Measurements from ENCODE around the gene HOXC5.

HOXC5 gene

DNA sequence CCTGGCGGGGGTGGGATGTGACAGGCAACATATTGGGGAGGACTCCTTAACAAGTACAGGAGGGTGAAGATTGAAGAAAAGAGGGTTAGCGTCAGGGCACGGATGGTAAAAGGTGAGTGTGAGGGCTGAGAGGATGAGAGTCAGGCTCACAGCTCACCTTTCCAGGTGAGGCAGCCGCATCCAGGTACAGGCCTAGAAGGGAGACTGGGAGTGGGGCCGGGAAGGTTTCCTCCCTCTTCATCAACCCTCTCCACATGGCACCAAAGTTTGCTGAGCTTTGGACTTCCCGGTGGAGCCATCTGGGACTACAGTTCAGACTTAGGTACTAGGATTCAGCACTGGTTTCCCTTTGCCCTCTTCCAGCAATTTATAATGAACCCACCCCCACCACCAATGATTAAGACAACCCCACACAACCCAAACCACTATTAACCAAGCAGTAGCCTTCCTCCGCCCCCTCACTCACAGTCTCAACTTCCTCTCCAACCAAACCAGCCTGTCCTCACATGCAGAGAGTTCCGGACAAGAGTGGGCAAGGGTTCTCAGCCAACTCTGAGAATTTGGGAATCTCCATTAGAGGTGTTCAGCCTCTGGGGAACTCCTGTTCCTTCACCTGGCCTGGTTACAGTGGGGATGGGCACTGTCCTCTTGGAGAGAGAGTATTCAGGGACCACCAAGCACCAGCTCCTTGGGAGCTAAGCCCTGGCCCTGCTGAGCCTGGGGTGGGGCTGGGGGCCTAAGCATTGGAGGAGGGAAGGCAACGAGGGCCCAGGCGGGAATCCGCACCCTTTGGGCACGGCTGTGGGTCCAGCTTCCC is 18.4 kb downstream of the HOXC5 start:
- no peak for DNase-seq
- intact Hi-C loops (cut with DNase I), result no loop called here

DNA sequence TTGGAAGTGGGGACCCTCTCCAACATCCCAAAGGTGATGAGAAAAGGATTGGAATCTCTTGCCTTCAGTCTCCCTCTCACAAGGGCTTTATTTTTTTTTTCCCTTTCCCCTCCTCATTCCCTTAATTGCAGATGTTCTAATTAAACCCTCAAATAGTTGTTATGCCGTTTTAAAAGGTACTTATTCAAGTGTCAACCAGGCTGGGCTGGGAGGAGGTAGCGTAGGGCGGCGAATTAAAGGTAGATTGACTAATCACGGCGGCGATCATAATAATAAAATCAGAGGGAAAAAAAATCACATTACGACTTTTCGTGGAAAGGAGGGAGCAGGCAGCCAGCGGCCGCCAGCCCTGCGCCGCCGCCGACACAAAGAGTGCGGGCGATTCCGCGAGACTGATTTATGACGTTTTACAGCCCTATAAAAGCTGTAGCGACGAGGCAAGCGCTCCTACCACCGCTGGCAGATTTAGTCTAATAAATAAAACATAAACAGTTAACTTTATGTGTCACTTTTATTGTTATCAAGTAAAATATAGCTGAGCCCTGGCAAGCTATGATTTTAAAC is 19.1 kb downstream of the HOXC5 start:
- intact Hi-C loops (cut with DNase I), result no loop called here
- DNase-seq, result no peak

- intact Hi-C loops (cut with DNase I), result no loop called here
- no peak for DNase-seq
These were observed 19.7 kb downstream of the HOXC5 start for GRCh38 chr12:54052438-54053002.

DNA sequence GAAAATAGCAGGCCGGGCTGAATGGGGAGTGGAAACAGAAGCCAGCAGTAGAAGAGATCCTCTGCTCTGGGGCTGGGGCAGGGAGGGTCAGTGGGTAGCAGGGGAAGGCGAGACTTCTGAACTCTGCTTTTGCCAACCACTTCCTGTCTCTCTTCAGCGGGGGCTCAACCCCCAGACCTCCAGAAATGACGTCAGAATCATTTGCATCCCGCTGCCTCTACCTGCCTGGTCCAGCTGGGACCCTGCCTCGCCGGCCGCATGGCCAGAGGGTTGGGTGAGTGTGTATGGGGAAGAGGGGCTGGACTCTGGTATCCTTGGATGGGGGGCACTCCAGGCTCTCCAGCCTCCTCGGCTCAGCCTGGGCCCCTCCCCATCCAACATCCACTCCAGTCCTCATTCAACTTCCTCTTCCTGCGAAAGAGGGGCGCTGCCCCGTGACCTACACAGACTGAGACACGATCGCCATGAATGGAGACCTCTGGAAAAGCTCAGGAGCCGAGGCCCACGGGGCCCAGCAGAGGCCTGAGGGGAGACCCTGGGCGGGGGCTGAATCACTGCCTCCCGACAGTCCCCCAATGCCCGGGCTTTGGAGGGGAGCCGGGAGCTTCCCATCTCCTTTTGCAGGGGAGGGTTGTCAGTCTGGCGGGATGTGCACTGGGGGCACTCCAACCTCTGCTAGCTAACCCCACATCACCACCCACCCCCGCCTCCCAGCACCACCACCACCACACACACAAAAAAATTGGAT is 20.3 kb downstream of the HOXC5 start:
- intact Hi-C loops (cut with DNase I), result no loop called here
- DNase-seq, result peak in 4 of 42 donors; percentile 8 to 59 (median 22)

DNA sequence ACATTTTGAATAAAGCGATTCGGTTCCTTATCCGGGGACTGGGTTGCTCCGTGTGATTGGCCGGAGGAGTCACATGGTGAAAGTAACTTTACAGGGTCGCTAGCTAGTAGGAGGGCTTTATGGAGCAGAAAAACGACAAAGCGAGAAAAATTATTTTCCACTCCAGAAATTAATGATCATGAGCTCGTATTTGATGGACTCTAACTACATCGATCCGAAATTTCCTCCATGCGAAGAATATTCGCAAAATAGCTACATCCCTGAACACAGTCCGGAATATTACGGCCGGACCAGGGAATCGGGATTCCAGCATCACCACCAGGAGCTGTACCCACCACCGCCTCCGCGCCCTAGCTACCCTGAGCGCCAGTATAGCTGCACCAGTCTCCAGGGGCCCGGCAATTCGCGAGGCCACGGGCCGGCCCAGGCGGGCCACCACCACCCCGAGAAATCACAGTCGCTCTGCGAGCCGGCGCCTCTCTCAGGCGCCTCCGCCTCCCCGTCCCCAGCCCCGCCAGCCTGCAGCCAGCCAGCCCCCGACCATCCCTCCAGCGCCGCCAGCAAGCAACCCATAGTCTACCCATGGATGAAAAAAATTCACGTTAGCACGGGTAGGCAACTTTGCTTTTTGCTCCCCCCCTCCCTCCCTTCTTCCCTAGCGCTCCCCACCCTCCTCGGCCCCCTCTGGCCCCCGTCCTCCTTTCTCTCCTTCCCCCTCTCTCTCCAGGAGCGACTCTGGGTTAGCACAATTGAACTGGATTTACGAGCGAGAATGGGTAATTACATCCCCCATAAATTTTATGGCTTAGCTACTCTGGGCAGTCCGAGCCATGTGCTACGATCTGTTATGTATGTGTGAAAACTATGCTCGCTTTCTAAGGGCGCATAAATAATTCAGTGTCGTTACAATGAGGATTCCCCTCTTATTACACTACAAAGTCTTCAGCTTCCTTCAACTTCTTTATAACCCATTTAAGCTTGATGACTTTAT is 21.2 kb downstream of the HOXC5 start, which contains the start of gene HOXC4:
Gene HOXC4, plus strand, starts transcription at position 85 of the 991 bp plus-strand sequence. Its CDS starts 88 bp downstream, at position 173.
- DNase-seq, result peak in 8 of 42 donors; percentile 11 to 58 (median 30)

DNA sequence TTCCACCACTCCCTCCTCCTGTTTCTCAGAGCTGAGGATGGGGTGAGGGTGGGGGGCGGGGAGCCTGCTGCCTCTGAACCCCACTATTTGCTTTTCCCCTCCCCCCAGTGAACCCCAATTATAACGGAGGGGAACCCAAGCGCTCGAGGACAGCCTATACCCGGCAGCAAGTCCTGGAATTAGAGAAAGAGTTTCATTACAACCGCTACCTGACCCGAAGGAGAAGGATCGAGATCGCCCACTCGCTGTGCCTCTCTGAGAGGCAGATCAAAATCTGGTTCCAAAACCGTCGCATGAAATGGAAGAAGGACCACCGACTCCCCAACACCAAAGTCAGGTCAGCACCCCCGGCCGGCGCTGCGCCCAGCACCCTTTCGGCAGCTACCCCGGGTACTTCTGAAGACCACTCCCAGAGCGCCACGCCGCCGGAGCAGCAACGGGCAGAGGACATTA is 21.9 kb downstream of the HOXC5 start:
- intact Hi-C loops (cut with DNase I), result no loop called here
- DNase-seq, result no peak

More for the DNA sequence above, 21.2 kb downstream of the HOXC5 start, which contains the start of gene HOXC4:
- intact Hi-C loops (cut with DNase I), result no loop called here

- intact Hi-C loops (cut with DNase I), result no loop called here
- DNase-seq, result no peak
These were observed 22.7 kb downstream of the HOXC5 start for GRCh38 chr12:54055552-54055951.

GRCh38 chr12:54056110-54056509 is 23.3 kb downstream of the HOXC5 start:
- intact Hi-C loops (cut with DNase I), result no loop called here
- no peak for DNase-seq

DNA sequence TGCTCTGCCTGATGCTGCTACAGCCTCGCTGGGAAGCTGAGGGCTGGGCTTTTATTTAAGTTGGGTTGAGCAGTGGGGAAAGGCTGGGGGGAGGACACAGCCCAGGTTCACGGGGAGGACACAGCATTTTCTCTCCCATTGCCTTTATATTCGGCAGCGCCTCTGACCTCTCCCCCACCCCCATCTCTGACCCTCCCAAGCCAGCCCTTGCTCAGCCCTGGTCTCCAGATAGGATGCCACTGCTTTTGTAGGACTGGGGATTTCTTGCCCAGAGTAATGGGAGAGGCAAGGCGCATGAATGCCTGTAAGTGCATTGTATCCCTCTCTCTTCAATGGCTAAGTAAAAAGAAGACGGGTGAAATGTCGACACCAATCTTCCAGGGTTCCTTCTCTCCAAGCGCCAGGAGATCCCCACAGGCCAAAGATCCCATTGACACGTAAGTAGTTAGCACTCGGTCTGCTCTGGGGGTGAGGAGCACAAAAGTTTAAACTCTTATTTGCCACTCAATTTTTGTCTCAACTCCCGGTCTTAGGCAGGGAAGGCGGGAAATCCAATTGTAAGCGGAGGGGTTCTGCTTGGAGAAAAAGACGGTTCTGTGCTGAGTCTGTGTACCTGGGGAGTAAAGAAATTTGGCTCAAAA is 25.4 kb downstream of the HOXC5 start:
- DNase-seq, result no peak
- intact Hi-C loops (cut with DNase I), result no loop called here

- intact Hi-C loops (cut with DNase I), result no loop called here
- no peak for DNase-seq
These were observed 26.8 kb downstream of the HOXC5 start for GRCh38 chr12:54059668-54060067.

DNA sequence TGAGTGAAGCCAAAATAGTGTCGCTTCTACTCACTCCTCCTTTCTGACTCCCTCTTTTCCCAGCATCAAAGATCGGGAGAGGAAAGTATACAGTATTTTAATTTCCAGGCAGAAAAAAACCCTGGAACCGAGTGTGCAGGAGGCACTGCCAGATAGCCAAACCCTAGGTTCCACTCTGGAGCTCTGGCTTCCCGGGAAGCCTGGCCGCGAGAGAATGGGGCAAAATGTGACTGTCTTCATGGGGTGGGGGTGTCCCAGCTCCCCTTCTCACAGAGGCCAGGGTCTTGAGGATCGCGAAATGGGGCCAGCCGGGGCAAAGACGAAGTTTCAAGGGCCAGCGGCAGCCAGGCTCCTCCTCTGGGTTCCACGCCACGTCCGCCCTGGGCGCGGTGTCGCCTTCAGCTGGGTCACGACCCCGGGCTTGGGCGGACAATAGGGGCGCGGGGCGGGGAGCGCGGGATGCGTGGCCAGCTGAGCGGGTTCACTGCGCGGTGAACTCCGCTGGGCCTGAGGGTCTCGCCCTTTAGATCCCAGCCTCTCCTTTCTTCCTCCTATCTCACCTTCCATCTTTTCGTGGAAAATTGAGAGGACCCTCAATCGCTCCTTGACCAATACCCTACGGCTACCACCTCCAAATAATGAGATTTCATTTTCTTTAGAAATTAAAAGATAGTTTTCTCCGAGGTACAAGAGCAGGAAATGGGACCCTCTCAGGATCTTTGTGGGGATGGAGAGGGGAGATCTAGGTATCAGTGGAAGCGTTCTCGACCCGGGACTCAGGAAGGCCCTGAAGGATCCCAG is 27.5 kb downstream of the HOXC5 start:
- intact Hi-C loops (cut with DNase I), result no loop called here
- DNase-seq, result no peak

DNA sequence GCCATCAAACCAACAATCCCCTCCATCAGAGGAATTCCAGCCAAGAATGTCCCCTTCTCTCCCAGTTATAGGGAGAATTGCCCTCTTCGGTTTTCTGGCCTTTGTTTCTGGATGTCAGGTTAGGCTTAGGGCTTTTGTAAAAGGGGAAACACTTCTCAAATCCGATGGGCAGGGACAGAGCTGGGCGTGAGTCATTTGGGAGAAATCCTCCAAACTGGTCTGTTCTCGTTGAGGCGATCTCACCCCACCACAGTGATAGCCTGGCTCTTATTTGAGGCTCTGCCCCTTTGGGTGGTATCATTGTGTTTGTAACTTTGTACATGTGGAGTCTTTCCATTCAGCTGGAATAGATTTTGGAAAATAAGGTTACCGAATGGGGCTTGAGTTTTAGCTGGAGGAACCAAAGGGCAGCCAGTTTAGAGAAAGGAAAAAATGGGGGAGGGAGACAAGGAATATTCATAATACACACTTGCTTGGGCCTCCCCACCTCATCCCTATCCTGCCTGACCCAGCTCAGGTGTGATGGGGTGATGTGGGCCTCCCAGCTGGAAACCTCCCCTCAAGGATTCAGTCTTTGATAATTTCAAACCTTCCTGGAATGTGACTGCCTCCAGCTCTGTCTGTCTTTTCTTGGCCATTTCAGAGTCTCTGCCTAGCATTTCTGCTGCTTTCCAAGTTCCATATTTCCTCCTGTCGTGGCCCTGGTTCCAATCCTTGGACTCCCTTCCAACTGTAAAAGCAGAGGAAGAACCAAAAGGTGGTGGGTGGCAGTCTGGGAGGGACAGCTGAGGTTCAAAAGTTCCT is 28.3 kb downstream of the HOXC5 start:
- no peak for DNase-seq
- intact Hi-C loops (cut with DNase I), result no loop called here

GRCh38 chr12:54065677-54066076 is 32.8 kb downstream of the HOXC5 start:
- intact Hi-C loops (cut with DNase I), result no loop called here
- no peak for DNase-seq

DNA sequence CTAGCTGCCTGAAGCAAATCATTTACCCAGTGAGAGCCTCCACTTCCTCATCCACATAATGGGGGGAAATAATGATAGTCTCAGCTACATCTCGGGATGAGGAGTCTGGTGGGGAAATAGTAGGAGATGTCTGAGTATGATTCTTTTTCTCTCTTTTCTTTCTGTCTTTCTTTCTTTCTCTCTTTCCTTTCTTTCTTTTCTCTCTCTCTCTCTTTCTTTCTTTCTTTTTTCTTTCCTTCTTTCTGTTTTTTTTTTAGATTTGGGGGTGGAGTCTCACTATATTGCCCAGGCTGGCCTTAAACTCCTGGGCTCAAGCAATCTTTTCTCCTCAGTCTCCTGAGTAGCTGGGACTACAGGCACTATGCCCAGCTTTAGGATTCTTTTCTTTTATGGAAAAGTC is 33.6 kb downstream of the HOXC5 start:
- intact Hi-C loops (cut with DNase I), result no loop called here
- DNase-seq, result no peak

GRCh38 chr12:54068418-54069070 is 35.7 kb downstream of the HOXC5 start:
- intact Hi-C loops (cut with DNase I), result no loop called here
- no peak for DNase-seq

DNA sequence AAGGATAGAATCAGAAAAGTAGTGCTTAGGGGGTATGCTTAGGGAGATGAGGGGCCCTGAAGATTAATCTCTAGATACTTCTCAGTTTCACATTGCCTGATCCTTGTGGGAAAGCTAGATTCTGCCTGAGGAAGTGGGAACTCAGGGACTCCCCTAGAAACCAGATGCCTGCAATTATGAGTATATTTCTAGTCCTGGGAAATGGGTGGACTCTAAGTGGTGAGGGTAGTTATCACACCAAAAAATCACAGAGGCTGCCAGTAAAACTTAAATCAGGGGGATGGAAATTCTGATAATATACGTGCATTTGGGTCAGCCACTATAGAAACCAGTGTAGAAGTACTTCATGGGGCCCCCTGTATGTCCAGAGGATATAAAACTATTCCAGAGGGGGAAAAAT is 39.1 kb downstream of the HOXC5 start:
- intact Hi-C loops (cut with DNase I), result no loop called here
- no peak for DNase-seq
